ENCODE measurements around the gene TMOD2.

Gene TMOD2

DNA sequence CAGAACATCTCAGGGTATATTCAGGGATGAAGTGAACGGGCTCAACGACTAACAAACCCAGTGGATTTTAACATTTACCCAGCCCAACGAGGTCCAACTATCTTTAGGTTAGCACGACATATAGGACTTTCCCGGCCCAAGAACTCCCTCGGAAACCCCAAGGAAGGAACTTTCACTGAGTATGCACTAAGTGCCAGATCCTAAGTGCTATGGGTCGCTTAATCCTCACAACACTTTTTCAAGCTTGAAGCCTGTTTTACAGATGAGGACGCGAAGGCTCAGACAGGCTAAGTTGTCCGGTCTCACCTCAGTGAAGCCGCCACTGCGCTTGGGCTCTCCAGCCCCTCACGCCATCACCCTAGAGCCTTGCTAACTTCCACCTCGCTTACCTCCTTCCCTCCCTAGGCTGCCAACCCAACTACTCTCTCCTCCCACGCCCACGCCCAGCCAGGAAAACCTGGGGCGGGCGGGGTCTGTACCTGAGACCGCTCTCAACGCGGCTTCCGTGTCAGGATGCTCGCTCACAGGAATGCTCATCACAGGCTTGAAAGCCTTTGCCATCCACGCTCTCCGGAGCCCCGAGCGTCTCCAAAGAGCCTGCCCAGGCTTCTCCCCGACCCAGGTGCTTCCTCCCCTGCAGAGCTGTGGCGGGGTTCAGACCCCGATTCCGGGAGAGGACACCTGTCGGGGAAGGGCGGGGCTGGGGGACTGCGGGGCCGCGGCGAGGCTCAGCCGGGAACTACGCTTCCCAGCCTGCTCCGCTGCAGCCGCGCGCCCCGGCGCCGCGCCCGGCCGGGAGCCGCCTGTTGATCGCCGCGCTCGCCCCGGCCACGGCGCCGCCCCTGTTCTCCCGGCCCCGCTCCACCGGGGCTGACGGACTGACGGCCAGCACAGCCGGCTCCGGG lies at the start of gene TMOD2:
TSS of gene TMOD2 (plus strand) at position 806 of the 905 bp plus-strand sequence. CDS start 14,845 bp downstream, outside the sequence.
- peak; percentile 56 for DNase-seq (ENCODE audit: low read depth)

DNA sequence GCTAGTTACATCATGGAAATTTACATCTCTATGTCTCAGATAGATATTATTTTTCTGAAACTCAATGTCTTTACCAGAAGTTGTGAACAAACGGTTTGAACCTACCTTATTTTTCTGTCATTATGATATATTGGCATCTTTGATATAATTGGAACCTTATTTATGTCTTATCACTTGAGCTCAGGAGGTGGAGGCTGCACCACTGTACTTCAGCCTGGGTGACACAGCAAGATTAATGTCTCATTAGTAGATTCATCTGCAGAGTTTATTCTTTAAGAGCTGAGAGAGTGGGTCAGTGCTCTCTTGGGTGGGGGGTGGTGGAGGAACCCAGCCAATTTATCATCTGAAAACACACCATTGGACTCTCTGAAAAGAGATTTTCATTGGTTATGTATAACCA lies 48.7 kb upstream of the TMOD2 start:
- DNase-seq (ENCODE audit: low read depth) = no peak

GRCh38 chr15:51706291-51706690 lies 45.1 kb upstream of the TMOD2 start:
- DNase-seq (ENCODE audit: low read depth) = peak; percentile 18

GRCh38 chr15:51706926-51707608 lies 44.3 kb upstream of the TMOD2 start:
- DNase-seq (ENCODE audit: low read depth) = no peak

GRCh38 chr15:51708013-51708412 lies 43.4 kb upstream of the TMOD2 start:
- DNase-seq (ENCODE audit: low read depth) = no peak

DNA sequence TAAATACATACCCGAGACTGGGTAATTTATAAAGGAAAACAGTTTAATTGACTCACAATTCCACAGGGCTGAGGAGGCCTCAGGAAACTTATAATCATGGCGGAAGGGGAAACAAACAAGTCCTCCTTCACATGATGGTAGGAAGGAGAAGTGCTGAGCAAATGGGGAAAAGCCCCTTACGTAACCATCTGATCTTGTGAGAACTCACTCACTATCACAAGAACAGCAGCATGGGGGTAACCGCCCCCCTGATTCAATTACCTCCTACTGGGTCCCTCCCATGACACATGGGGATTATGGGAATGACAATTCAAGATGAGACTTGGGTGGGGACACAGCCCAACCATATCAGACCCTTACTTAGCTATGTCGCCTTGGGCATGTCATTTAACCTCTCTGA lies 42.4 kb upstream of the TMOD2 start:
- no peak for DNase-seq (ENCODE audit: low read depth)

DNA sequence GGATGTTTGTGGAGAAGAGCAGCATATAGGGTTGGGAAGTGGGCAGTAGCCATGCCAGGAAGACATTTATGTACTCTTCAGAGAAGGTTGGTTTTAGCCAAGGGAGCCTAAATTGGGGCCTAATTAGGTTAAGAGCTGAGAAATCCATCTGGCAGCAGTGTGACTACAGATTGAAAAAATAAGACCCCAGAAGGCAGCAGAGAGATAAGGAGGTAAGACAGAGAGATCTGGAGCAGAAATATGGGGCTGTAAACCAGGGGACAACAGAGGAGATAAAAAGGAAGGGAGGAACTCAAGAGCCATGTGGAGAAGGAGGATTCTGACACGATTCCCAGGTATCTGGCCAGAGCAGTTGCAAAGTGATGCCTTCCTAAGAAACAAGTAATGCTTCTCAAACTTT lies 37.2 kb upstream of the TMOD2 start:
- DNase-seq (ENCODE audit: low read depth) = no peak

GRCh38 chr15:51714911-51715310 lies 36.5 kb upstream of the TMOD2 start:
- no peak for DNase-seq (ENCODE audit: low read depth)

GRCh38 chr15:51718219-51718618 lies 33.2 kb upstream of the TMOD2 start:
- DNase-seq (ENCODE audit: low read depth) = peak; percentile 43

DNA sequence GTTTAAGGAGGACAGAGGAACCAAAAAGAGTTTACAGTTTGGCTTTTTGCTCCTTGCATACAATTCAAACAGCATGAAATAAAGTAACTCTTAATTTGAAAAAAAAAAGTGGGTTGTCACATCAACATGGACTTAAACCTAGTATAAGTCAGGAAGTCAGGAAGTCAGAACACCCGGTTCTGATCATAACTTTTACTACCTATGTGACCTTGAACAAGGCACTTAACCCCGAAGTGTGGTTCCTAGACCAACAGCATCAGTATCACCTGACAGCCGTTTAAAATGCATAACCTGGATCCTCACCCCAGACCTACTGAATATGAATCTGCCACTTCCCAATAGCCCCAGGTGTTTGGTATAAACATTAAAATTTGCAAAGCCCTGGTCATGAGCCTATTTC lies 32.7 kb upstream of the TMOD2 start:
- DNase-seq (ENCODE audit: low read depth) = no peak

- DNase-seq (ENCODE audit: low read depth) = no peak
Measured at GRCh38 chr15:51720201-51720995, 31.0 kb upstream of the TMOD2 start.

- DNase-seq (ENCODE audit: low read depth) = peak; percentile 43
Measured at GRCh38 chr15:51721199-51721960, 30.0 kb upstream of the TMOD2 start.

- no peak for DNase-seq (ENCODE audit: low read depth)
Measured at GRCh38 chr15:51724199-51724598, 27.2 kb upstream of the TMOD2 start.

GRCh38 chr15:51724673-51725072 lies 26.7 kb upstream of the TMOD2 start:
- DNase-seq (ENCODE audit: low read depth) = no peak

- DNase-seq (ENCODE audit: low read depth) = peak; percentile 93
Measured at GRCh38 chr15:51726302-51727073, 24.9 kb upstream of the TMOD2 start.

DNA sequence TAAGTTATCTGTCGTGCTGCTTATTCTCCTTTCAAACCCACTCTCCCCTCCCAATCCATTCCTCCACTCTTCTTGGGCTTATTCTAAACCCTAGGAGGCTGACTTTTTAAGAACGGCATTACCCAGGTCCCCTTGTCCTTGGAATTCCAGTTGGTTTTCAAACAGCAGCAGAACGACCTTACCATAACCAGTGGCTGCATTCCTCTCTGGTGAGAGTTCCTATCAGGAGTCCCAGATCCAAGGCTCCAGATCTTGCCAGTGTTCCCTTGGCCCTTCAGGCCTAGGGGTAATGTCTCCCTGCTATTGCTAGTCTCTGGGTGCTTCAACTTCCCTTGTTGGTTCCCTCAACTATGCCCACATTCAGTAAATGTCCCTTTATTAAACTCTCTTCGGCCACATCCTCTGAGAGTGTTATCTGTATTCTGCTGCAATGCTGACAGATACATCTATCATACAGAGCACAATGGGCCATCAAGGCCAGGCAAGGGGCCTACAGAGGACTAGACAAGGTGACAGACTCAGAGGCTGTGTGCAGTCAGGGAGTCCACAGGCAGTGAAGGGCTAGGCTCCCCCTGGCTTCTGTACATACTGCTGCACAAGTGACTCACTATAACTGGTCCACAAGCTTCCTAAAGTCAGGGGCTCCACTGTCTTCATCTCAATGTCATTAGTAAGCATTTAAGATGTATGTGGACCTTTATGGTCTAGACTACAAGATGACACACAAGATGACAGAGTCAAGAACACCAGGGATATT lies 24.1 kb upstream of the TMOD2 start:
- peak; percentile 49 for DNase-seq (ENCODE audit: low read depth)

GRCh38 chr15:51731549-51732267 lies 19.7 kb upstream of the TMOD2 start:
- DNase-seq (ENCODE audit: low read depth) = peak; percentile 90

- DNase-seq (ENCODE audit: low read depth) = no peak
Measured at GRCh38 chr15:51732646-51733045, 18.8 kb upstream of the TMOD2 start.

- no peak for DNase-seq (ENCODE audit: low read depth)
Measured at GRCh38 chr15:51735228-51736010, 16.0 kb upstream of the TMOD2 start.

Measured in iris pigment epithelial cell (primary cell).